Measurements from ENCODE around the gene EIF4H.
A peak's percentile ranks its signal among the peaks of the same experiment; 100 is the strongest.
"Not testable (repeated sequence)": the region's sequence is repeated elsewhere in the genome, so short reads cannot be mapped to it uniquely, and the experiment has no call there.

The EIF4H gene

GRCh38 chr7:74202841-74203556 lies 28.8 kb downstream of the EIF4H start:
- peak; percentile 57 for DNase-seq

- DNase-seq = no peak
These were observed 29.9 kb downstream of the EIF4H start for GRCh38 chr7:74203956-74204618.

- DNase-seq = not testable (repeated sequence)
These were observed 31.9 kb downstream of the EIF4H start for GRCh38 chr7:74206052-74206451.

- DNase-seq = peak; percentile 74
These were observed 32.5 kb downstream of the EIF4H start for GRCh38 chr7:74206589-74207120.

- no peak for DNase-seq
These were observed 33.4 kb downstream of the EIF4H start for GRCh38 chr7:74207586-74207985.

- not testable (repeated sequence) for DNase-seq
These were observed 34.1 kb downstream of the EIF4H start for GRCh38 chr7:74208241-74208640.

GRCh38 chr7:74212661-74213060 lies 38.5 kb downstream of the EIF4H start:
- no peak for DNase-seq

GRCh38 chr7:74214816-74215630 lies 40.9 kb downstream of the EIF4H start:
- DNase-seq = no peak

GRCh38 chr7:74215921-74216320 lies 41.8 kb downstream of the EIF4H start:
- no peak for DNase-seq

- no peak for DNase-seq
These were observed 42.2 kb downstream of the EIF4H start for GRCh38 chr7:74216361-74216761.

GRCh38 chr7:74217455-74218342 lies 43.5 kb downstream of the EIF4H start:
- peak; percentile 93 for DNase-seq

GRCh38 chr7:74218343-74218698 lies 44.2 kb downstream of the EIF4H start:
- DNase-seq = no peak

- no peak for DNase-seq
These were observed 45.3 kb downstream of the EIF4H start for GRCh38 chr7:74219416-74219815.

- DNase-seq = no peak
These were observed 46.1 kb downstream of the EIF4H start for GRCh38 chr7:74220229-74220628.

GRCh38 chr7:74221713-74222112 lies 47.6 kb downstream of the EIF4H start:
- DNase-seq = no peak

- DNase-seq = no peak
These were observed 48.9 kb downstream of the EIF4H start for GRCh38 chr7:74222851-74223710.

GRCh38 chr7:74223711-74224510 lies 49.8 kb downstream of the EIF4H start:
- no peak for DNase-seq

- no peak for DNase-seq
These were observed 50.3 kb downstream of the EIF4H start for GRCh38 chr7:74224511-74224832.

- DNase-seq = not testable (repeated sequence)
These were observed 50.8 kb downstream of the EIF4H start for GRCh38 chr7:74224907-74225306.

- DNase-seq = no peak
These were observed 51.2 kb downstream of the EIF4H start for GRCh38 chr7:74225400-74225799.

- DNase-seq = peak; percentile 40
These were observed 52.5 kb downstream of the EIF4H start for GRCh38 chr7:74226633-74227032.
